ENCODE data around the gene PEX13. TPM values are rescaled to one million over a fixed set of nuclear protein-coding genes. Genes with fewer than 3 reads are reported as not detected.

Gene PEX13
- total and polyA plus RNA-seq, 10 of the 15 experiments (the other 5 are each of a cell fraction or from before 2014, with no cell fraction given): 2.6 to 27.6 (median 17.8) TPM

GRCh38 chr2:61042807-61043206, 25.3 kb downstream of the PEX13 start:
- RAD21 ChIA-PET (ENCODE audit: unreplicated experiment): no interaction called here
- Histone ChIP-seq H2AFZ (ENCODE audit: control insufficient read depth, low read depth, low read length) (no peak overlapping the region), H3K4me2 (ENCODE audit: control insufficient read depth, insufficient read depth) (no peak overlapping the region), H3K36me3 (ENCODE audit: control insufficient read depth in 2 of 2, insufficient read depth in 2 of 2, low read length in 1 of 2) (0 out of 4 replicates have a peak, but pooled peaks cover 0 to 2% of the 10 kb centered on the region in 2 experiments), H3K27ac (ENCODE audit: control insufficient read depth, insufficient read depth) (no peak overlapping the region), H3K4me1 (ENCODE audit: control insufficient read depth, insufficient read depth, low read length) (no peaks in the 10 kb centered on the region; the same call in 1 of the 2 replicates), H3K79me2 (ENCODE audit: control insufficient read depth, insufficient read depth, low read length) (no peaks in the 10 kb centered on the region), H3K9me3 (replicated peaks; ENCODE audit: control insufficient read depth, insufficient read depth, low read length) (peaks cover 6% of the 10 kb centered on the region; the same call in 2 of the 3 replicates), H3K9ac (ENCODE audit: control insufficient read depth, insufficient read depth, low read length) (no peak overlapping the region), H3K27me3 (replicated peaks in 1 of 2; ENCODE audit: control insufficient read depth in 2 of 2, insufficient read depth in 2 of 2, low read length in 1 of 2) (no peaks in the 10 kb centered on the region), H3K4me3 (no peak overlapping the region), H4K20me1 (ENCODE audit: control insufficient read depth, insufficient read depth) (no peaks in the 10 kb centered on the region)
- in situ Hi-C loops (cut with MboI) (no loop called here), intact Hi-C loops (cut with micrococcal nuclease; ENCODE audit: unreplicated experiment) (no loop called here)
- no peak for DNase-seq (ENCODE audit: low read depth, low spot score)
- POLR2A ChIA-PET: no interaction called here
- 94% methylated on average over 3 of the region's 3 CpGs for WGBS (ENCODE audit: insufficient coverage, insufficient replicate concordance, low lambda C conversion rate, missing lambda C conversion rate)
- CTCF ChIA-PET: interaction anchor here (1.1 kb wide), 1 partner anchor 11 kb away, joined by 3 read pairs; no protein-coding TSS in a partner anchor
- FAIRE-seq: no peak
- BruUV-seq (replicated peaks): no TSS peak
- ATAC-seq: no peak
- SMC1A ChIA-PET (ENCODE audit: uncharacterized antibody, unreplicated experiment): interaction anchor here (1.0 kb wide), 1 partner anchor 24 kb away, joined by 4 read pairs; no protein-coding TSS in a partner anchor
- no peak for TF ChIP-seq POLR2A (IDR thresholded peaks at IDR 0.05; ENCODE audit: low read depth, low read length)
- TF ChIP-seq POLR2AphosphoS2 (IDR thresholded peaks at IDR 0.05; ENCODE audit: low read depth, low read length): no peak
- TF ChIP-seq ZSCAN29 (IDR thresholded peaks at IDR 0.05): no peak
- no peak for TF ChIP-seq POU2F2 (IDR thresholded peaks at IDR 0.05; ENCODE audit: borderline replicate concordance, low read depth, low read length)
- TF ChIP-seq STAT1 (conservative IDR thresholded peaks at IDR 0.05): no peak
- TF ChIP-seq SP1 (IDR thresholded peaks at IDR 0.05; ENCODE audit: low read depth, low read length): no peak
- no peak for TF ChIP-seq BACH1 (IDR thresholded peaks at IDR 0.05; ENCODE audit: borderline replicate concordance)

- SMC1A ChIA-PET (ENCODE audit: uncharacterized antibody, unreplicated experiment): no interaction called here
- POLR2A ChIA-PET: no interaction called here
- 42% methylated on average over 4 of the region's 4 CpGs for WGBS (ENCODE audit: insufficient coverage, insufficient replicate concordance, low lambda C conversion rate, missing lambda C conversion rate)
- peak; percentile 71; the same call in 1 of the 3 replicates for TF ChIP-seq POU2F2 (IDR thresholded peaks at IDR 0.05; ENCODE audit: borderline replicate concordance, low read depth, low read length)
- TF ChIP-seq CBX5 (IDR thresholded peaks at IDR 0.05; ENCODE audit: low read depth): no peak
- peak; percentile 36; the same call in 1 of the 2 replicates for TF ChIP-seq SPI1 (IDR thresholded peaks at IDR 0.05; ENCODE audit: borderline replicate concordance, insufficient read depth, low read depth, low read length)
- no peak for TF ChIP-seq GABPA (IDR thresholded peaks at IDR 0.05; ENCODE audit: low read depth)
- TF ChIP-seq RUNX3 (IDR thresholded peaks at IDR 0.05; ENCODE audit: low read length): peak; percentile 78
- peak; percentile 26; the same call in 1 of the 2 replicates for TF ChIP-seq JUNB (IDR thresholded peaks at IDR 0.05)
- no peak for TF ChIP-seq EED (IDR thresholded peaks at IDR 0.05; ENCODE audit: low read depth)
- TF ChIP-seq NFXL1 (IDR thresholded peaks at IDR 0.05; ENCODE audit: borderline replicate concordance): no peak
- 0 out of 2 replicates have a peak, but pooled peaks have one; percentile 23 for TF ChIP-seq IRF4 (IDR thresholded peaks at IDR 0.05; ENCODE audit: low read depth, low read length)
- TF ChIP-seq USF2 (IDR thresholded peaks at IDR 0.05; ENCODE audit: borderline replicate concordance, low read depth, low read length): no peak
- Histone ChIP-seq H3K9ac (ENCODE audit: control insufficient read depth, insufficient read depth, low read length) (no peak overlapping the region), H3K4me2 (ENCODE audit: control insufficient read depth, insufficient read depth) (no peak overlapping the region), H3K79me2 (ENCODE audit: control insufficient read depth, insufficient read depth, low read length) (no peaks in the 10 kb centered on the region), H3K4me1 (ENCODE audit: control insufficient read depth, insufficient read depth, low read length) (no peaks in the 10 kb centered on the region; the same call in 1 of the 2 replicates), H3K27me3 (replicated peaks in 1 of 2; ENCODE audit: control insufficient read depth in 2 of 2, insufficient read depth in 2 of 2, low read length in 1 of 2) (no peaks in the 10 kb centered on the region), H4K20me1 (ENCODE audit: control insufficient read depth, insufficient read depth) (no peaks in the 10 kb centered on the region), H2AFZ (ENCODE audit: control insufficient read depth, low read depth, low read length) (no peak overlapping the region), H3K36me3 (ENCODE audit: control insufficient read depth in 2 of 2, insufficient read depth in 2 of 2, low read length in 1 of 2) (peaks cover 0 to 4% of the 10 kb centered on the region in 2 experiments; a peak in 1 of 4 replicates), H3K27ac (ENCODE audit: control insufficient read depth, insufficient read depth) (no peak overlapping the region), H3K9me3 (replicated peaks; ENCODE audit: control insufficient read depth, insufficient read depth, low read length) (peaks cover 6% of the 10 kb centered on the region; the same call in 2 of the 3 replicates), H3K4me3 (no peak overlapping the region)
- ATAC-seq: peak; percentile 88
- no peak for FAIRE-seq
- in situ Hi-C loops (cut with MboI): no loop called here
- RAD21 ChIA-PET (ENCODE audit: unreplicated experiment): no interaction called here
- no TSS peak for BruUV-seq (replicated peaks)
- CTCF ChIA-PET: no interaction called here
- no peak for DNase-seq (ENCODE audit: low read depth, low spot score)
- intact Hi-C loops (cut with micrococcal nuclease; ENCODE audit: unreplicated experiment): no loop called here
Observed at GRCh38 chr2:61044636-61045035, 27.1 kb downstream of the PEX13 start.

Measured in GM12878 (cell line).